ENCODE measurements around the gene VWA1.

- TF ChIP-seq CTCF (IDR thresholded peaks at IDR 0.05) (no peak), POLR2AphosphoS5 (IDR thresholded peaks at IDR 0.05) (no peak), POLR2A (IDR thresholded peaks at IDR 0.05) (no peak)
These were observed 56.1 kb downstream of the VWA1 start for GRCh38 chr1:1491601-1492000.

Measured in breast epithelium (tissue), 3 donors.